Fibroblast of skin of scalp (primary cell): ENCODE measurements around the gene BMPR1B.
A peak's percentile ranks its signal among the peaks of the same experiment; 100 is the strongest.
"Not testable (repeated sequence)": the region's sequence is repeated elsewhere in the genome, so short reads cannot be mapped to it uniquely, and the experiment has no call there.

ENCODE experiments used
- DNase-seq: peaks from one replicate; pipeline ENCODE4 v3.0.0-alpha.2; 2013

Gene BMPR1B

GRCh38 chr4:95049551-95050233 lies 291.9 kb downstream of the BMPR1B start:
- peak; percentile 25 for DNase-seq

- no peak for DNase-seq
Measured at GRCh38 chr4:95050980-95051701, 293.4 kb downstream of the BMPR1B start.

GRCh38 chr4:95051702-95052020 lies 293.9 kb downstream of the BMPR1B start:
- DNase-seq: no peak

GRCh38 chr4:95058991-95059390 lies 301.2 kb downstream of the BMPR1B start:
- DNase-seq: no peak

- DNase-seq: peak; percentile 55
Measured at GRCh38 chr4:95059663-95060062, 301.9 kb downstream of the BMPR1B start.

GRCh38 chr4:95061220-95061619 lies 303.5 kb downstream of the BMPR1B start:
- DNase-seq: peak; percentile 14

GRCh38 chr4:95061801-95062200 lies 304.0 kb downstream of the BMPR1B start:
- DNase-seq: not testable (repeated sequence)

- no peak for DNase-seq
Measured at GRCh38 chr4:95066050-95066449, 308.3 kb downstream of the BMPR1B start.

- no peak for DNase-seq
Measured at GRCh38 chr4:95068401-95068800, 310.6 kb downstream of the BMPR1B start.

- no peak for DNase-seq
Measured at GRCh38 chr4:95068818-95069478, 311.2 kb downstream of the BMPR1B start.

- no peak for DNase-seq
Measured at GRCh38 chr4:95071851-95072250, 314.1 kb downstream of the BMPR1B start.

- no peak for DNase-seq
Measured at GRCh38 chr4:95073646-95074045, 315.9 kb downstream of the BMPR1B start.

- DNase-seq: peak; percentile 19
Measured at GRCh38 chr4:95077864-95078263, 320.1 kb downstream of the BMPR1B start.

GRCh38 chr4:95080969-95081368 lies 323.2 kb downstream of the BMPR1B start:
- DNase-seq: no peak

- no peak for DNase-seq
Measured at GRCh38 chr4:95084584-95084983, 326.8 kb downstream of the BMPR1B start.

GRCh38 chr4:95085124-95085833 lies 327.5 kb downstream of the BMPR1B start:
- no peak for DNase-seq

GRCh38 chr4:95086551-95086950 lies 328.8 kb downstream of the BMPR1B start:
- DNase-seq: no peak

GRCh38 chr4:95087657-95088455 lies 330.1 kb downstream of the BMPR1B start:
- no peak for DNase-seq

- no peak for DNase-seq
Measured at GRCh38 chr4:95091272-95091671, 333.5 kb downstream of the BMPR1B start.

- DNase-seq: no peak
Measured at GRCh38 chr4:95092766-95093165, 335.0 kb downstream of the BMPR1B start.

- DNase-seq: no peak
Measured at GRCh38 chr4:95093460-95093859, 335.7 kb downstream of the BMPR1B start.
